ENCODE measurements around the gene GAB2. TPM values are rescaled to one million over a fixed set of nuclear protein-coding genes. Genes with fewer than 3 reads are reported as not detected.

GAB2 gene
- total RNA-seq, 1 experiment from 2014 or later, result 10.0 TPM

GRCh38 chr11:78253797-78254196 is 163.8 kb downstream of the GAB2 start:
- ATAC-seq, result no peak
- Histone ChIP-seq H3K9me3 (ENCODE audit: control insufficient read depth, insufficient read depth, low read depth, low read length) (no peaks in the 10 kb centered on the region), H3K4me3 (ENCODE audit: low read depth in 2 of 2, low read length in 2 of 2) (no peak overlapping the region), H3K4me1 (ENCODE audit: control insufficient read depth, insufficient read depth, low read length) (no peaks in the 10 kb centered on the region), H3K27me3 (ENCODE audit: control insufficient read depth, insufficient read depth, low read length) (no peaks in the 10 kb centered on the region), H3K27ac (ENCODE audit: low read length) (no peak overlapping the region), H3K36me3 (ENCODE audit: control insufficient read depth, insufficient read depth, low read length) (no peaks in the 10 kb centered on the region)
- in situ Hi-C loops (cut with HindIII; ENCODE audit: low pct_unique_long_range_greater_than_20kb, low sequenced_read_pairs), result no loop called here
- BruUV-seq (replicated peaks), result no TSS peak
- CTCF ChIA-PET, result no interaction called here
- POLR2A ChIA-PET, result no interaction called here
- intact Hi-C loops (cut with micrococcal nuclease; ENCODE audit: unreplicated experiment), result no loop called here
- TF ChIP-seq TCF7L2 (IDR thresholded peaks at IDR 0.05; ENCODE audit: low read depth, low read length) (no peak), CTCF (IDR thresholded peaks at IDR 0.05) (no peak), POLR2AphosphoS5 (IDR thresholded peaks at IDR 0.05; ENCODE audit: low read depth, low read length) (no peak), SIN3A (IDR thresholded peaks at IDR 0.05; ENCODE audit: borderline replicate concordance, insufficient read depth, low read depth, low read length) (no peak)
- TF ChIP-seq, protein P1, sequence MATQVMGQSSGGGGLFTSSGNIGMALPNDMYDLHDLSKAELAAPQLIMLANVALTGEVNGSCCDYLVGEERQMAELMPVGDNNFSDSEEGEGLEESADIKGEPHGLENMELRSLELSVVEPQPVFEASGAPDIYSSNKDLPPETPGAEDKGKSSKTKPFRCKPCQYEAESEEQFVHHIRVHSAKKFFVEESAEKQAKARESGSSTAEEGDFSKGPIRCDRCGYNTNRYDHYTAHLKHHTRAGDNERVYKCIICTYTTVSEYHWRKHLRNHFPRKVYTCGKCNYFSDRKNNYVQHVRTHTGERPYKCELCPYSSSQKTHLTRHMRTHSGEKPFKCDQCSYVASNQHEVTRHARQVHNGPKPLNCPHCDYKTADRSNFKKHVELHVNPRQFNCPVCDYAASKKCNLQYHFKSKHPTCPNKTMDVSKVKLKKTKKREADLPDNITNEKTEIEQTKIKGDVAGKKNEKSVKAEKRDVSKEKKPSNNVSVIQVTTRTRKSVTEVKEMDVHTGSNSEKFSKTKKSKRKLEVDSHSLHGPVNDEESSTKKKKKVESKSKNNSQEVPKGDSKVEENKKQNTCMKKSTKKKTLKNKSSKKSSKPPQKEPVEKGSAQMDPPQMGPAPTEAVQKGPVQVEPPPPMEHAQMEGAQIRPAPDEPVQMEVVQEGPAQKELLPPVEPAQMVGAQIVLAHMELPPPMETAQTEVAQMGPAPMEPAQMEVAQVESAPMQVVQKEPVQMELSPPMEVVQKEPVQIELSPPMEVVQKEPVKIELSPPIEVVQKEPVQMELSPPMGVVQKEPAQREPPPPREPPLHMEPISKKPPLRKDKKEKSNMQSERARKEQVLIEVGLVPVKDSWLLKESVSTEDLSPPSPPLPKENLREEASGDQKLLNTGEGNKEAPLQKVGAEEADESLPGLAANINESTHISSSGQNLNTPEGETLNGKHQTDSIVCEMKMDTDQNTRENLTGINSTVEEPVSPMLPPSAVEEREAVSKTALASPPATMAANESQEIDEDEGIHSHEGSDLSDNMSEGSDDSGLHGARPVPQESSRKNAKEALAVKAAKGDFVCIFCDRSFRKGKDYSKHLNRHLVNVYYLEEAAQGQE (IDR thresholded peaks at IDR 0.05; ENCODE audit: insufficient read depth in 1 of 2, low read depth in 2 of 2, low read length in 1 of 2), result no peak
- no peak for DNase-seq (ENCODE audit: low read depth, low spot score)

DNA sequence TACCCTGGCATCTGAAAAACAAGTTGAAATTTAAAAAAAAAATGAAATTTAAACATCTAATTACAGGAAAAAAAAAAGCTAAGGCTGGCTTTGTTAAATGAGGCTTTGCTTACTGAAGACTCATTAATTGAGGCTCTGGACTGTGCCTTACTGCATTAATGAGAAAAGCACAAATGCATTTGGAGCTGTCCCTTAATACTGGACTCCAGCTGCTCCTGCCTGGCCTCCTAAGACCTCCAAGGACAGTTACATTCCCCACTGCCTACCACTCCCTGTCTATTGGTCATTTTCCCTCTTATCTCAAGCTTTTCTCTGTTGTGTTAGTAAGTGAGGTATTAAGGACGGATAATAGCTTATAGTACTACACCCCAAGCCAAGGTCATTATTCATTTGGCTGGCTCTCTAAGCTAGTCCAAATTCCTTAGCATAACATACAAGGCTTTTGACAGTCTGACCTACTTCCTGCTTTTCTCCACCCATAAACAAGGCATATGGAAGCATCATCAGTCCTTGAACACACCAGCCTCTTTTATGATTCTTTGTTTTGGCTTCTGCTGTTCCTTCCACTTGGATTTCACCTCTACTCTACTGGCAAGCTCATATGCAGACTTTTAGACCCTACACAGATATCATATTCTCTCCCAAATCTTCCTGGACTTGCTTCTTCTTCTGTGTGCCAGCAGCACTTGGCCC is 166.4 kb downstream of the GAB2 start:
- ChIA-PET POLR2A (interaction anchor here (0.6 kb wide), 1 partner anchor 22 kb away, joined by 3 read pairs; no protein-coding TSS in a partner anchor), CTCF (interaction anchor here (0.5 kb wide), 1 partner anchor 12 kb away, joined by 3 read pairs; no protein-coding TSS in a partner anchor)
- in situ Hi-C loops (cut with HindIII; ENCODE audit: low pct_unique_long_range_greater_than_20kb, low sequenced_read_pairs), result no loop called here
- Histone ChIP-seq H3K9me3 (ENCODE audit: control insufficient read depth, insufficient read depth, low read depth, low read length) (no peaks in the 10 kb centered on the region), H3K4me3 (ENCODE audit: low read depth in 2 of 2, low read length in 2 of 2) (no peak overlapping the region), H3K4me1 (ENCODE audit: control insufficient read depth, insufficient read depth, low read length) (no peaks in the 10 kb centered on the region), H3K36me3 (ENCODE audit: control insufficient read depth, insufficient read depth, low read length) (no peaks in the 10 kb centered on the region), H3K27me3 (ENCODE audit: control insufficient read depth, insufficient read depth, low read length) (no peaks in the 10 kb centered on the region), H3K27ac (ENCODE audit: low read length) (no peak overlapping the region)
- ATAC-seq (no peak), DNase-seq (ENCODE audit: low read depth, low spot score) (no peak)
- intact Hi-C loops (cut with micrococcal nuclease; ENCODE audit: unreplicated experiment), result no loop called here
- no TSS peak for BruUV-seq (replicated peaks)
- TF ChIP-seq, protein P1 (IDR thresholded peaks at IDR 0.05; ENCODE audit: insufficient read depth in 1 of 2, low read depth in 2 of 2, low read length in 1 of 2), result no peak
- no peak for TF ChIP-seq TCF7L2 (IDR thresholded peaks at IDR 0.05; ENCODE audit: low read depth, low read length)
- no peak for TF ChIP-seq SIN3A (IDR thresholded peaks at IDR 0.05; ENCODE audit: borderline replicate concordance, insufficient read depth, low read depth, low read length)
- TF ChIP-seq POLR2AphosphoS5 (IDR thresholded peaks at IDR 0.05; ENCODE audit: low read depth, low read length), result no peak
- no peak for TF ChIP-seq CTCF (IDR thresholded peaks at IDR 0.05)
